Cerebellar nuclear complex (tissue), 1 donor: ENCODE measurements around the gene FHAD1.
A peak's percentile ranks its signal among the peaks of the same experiment; 100 is the strongest.
"Not testable (repeated sequence)": the region's sequence is repeated elsewhere in the genome, so short reads cannot be mapped to it uniquely, and the experiment has no call there.

Experiments
- DNase-seq, 2 experiments: peaks; one replicate each; lab custom pipeline; 2025; lab: John Stamatoyannopoulos, UW

The FHAD1 gene

GRCh38 chr1:15305468-15305770, 58.4 kb downstream of the FHAD1 start:
- no peak for DNase-seq

GRCh38 chr1:15306352-15306751, 59.3 kb downstream of the FHAD1 start:
- DNase-seq: not testable (repeated sequence)

GRCh38 chr1:15308135-15308534, 61.1 kb downstream of the FHAD1 start:
- DNase-seq: no peak

GRCh38 chr1:15308621-15309027, 61.6 kb downstream of the FHAD1 start:
- DNase-seq: no peak

GRCh38 chr1:15309687-15310086, 62.7 kb downstream of the FHAD1 start:
- no peak for DNase-seq

- DNase-seq: no peak
Measured at GRCh38 chr1:15310544-15310943, 63.5 kb downstream of the FHAD1 start.

- no peak for DNase-seq
Measured at GRCh38 chr1:15311122-15311822, 64.2 kb downstream of the FHAD1 start.

GRCh38 chr1:15311880-15312279, 64.9 kb downstream of the FHAD1 start:
- DNase-seq: no peak

- DNase-seq: no peak
Measured at GRCh38 chr1:15312626-15313411, 65.8 kb downstream of the FHAD1 start.

GRCh38 chr1:15314328-15315281, 67.6 kb downstream of the FHAD1 start:
- no peak for DNase-seq

GRCh38 chr1:15315815-15316214, 68.8 kb downstream of the FHAD1 start:
- no peak for DNase-seq

GRCh38 chr1:15316510-15316909, 69.5 kb downstream of the FHAD1 start:
- DNase-seq: no peak

- no peak for DNase-seq
Measured at GRCh38 chr1:15320267-15320666, 73.2 kb downstream of the FHAD1 start.

- no peak for DNase-seq
Measured at GRCh38 chr1:15321601-15322000, 74.6 kb downstream of the FHAD1 start.

- DNase-seq: no peak
Measured at GRCh38 chr1:15322648-15323350, 75.8 kb downstream of the FHAD1 start.

GRCh38 chr1:15323351-15323988, 76.4 kb downstream of the FHAD1 start:
- peak in 1 of 2 experiments; percentile 4 for DNase-seq

- DNase-seq: no peak
Measured at GRCh38 chr1:15323989-15324868, 77.2 kb downstream of the FHAD1 start.

GRCh38 chr1:15324869-15325335, 77.9 kb downstream of the FHAD1 start:
- no peak for DNase-seq

GRCh38 chr1:15325375-15326085, 78.5 kb downstream of the FHAD1 start:
- DNase-seq: no peak
